ENCODE results near the gene HOXA3. TPM values are rescaled to one million over a fixed set of nuclear protein-coding genes. Genes with fewer than 3 reads are reported as not detected.

HOXA3 gene
- total and polyA plus RNA-seq, 10 of the 15 experiments (the other 5 are each of a cell fraction or from before 2014, with no cell fraction given) = 0.05 TPM; not detected in 9

DNA sequence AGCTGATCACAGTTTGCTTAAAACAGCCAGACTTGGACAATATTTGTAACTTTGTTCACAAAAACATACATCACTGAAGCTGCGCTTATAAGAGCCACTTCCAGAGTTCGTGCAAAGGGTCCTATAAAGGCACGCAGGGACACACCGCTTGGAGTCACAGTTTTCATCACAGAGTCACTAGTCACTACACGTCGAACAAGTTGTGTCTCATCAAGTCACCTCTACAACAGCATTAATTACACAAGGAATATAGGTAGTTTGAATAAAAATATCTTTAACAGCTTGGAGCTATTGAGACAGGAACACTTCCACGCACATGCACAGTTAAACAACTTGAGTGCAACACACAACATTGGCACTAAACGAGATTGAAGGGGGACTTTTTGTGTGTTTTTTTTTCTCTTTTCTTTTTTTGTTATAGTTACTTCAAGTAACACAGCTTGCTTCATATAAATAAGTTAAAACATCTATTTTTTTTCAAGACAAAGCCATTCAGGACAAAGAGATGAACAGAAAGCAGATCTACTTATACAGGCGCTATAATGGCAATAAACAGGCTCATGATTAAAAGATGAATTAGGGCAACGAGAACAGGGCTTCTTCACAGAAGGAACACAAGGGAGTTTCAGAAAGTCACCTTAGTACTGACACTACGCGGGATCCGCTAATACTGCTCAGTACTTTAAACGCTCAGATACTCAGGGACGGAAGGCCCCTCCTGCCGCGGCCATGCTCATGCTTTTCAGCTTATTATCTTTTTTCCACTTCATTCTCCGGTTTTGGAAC is 11.1 kb downstream of the HOXA3 start (continued):
- no peak for TF ChIP-seq STAT1 (conservative IDR thresholded peaks at IDR 0.05)

DNA sequence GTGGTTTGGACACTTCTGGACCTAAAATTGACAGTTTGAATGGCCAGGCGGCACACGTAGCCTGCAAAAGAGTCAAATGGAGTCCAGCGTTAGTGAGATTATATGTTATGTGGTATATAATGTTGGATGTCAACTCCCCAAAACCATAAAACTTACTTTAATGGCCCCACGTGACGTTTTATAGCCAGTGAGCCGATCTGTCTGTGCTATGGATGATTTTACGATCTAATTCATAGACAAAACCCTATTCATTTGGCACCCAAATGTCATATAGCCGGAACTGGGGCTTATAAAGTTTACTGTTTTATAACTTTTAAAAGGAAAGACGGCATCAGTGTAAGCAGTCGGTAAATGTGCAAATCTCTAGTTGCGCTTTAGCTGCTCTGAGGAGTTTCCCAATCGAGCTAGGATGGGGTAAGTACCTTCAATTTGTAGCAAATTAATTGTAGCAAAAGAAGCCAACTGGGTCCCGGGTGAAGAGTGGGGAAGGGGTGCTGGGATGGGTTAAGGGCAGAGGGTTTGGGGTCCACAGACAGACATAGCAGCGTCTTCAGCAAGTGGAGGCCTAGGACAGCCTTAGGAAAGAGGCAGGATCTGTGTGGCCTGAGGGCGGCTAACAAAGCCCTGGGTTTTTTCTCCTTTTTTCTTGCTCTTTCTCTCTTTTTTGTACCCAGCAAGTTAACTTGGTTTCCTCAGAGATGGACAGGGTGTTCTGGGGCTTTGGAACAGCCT is 12.1 kb downstream of the HOXA3 start:
- ChIA-PET SMC1A (ENCODE audit: uncharacterized antibody, unreplicated experiment) (interaction anchor here (1.7 kb wide), 1 partner anchor 10 kb away, joined by 8 read pairs; no protein-coding TSS in a partner anchor), POLR2A (no interaction called here), CTCF (no interaction called here), RAD21 (ENCODE audit: unreplicated experiment) (no interaction called here)
- Histone ChIP-seq H2AFZ (ENCODE audit: control insufficient read depth, low read depth, low read length) (no peak overlapping the region), H3K27me3 (replicated peaks in 1 of 2; ENCODE audit: control insufficient read depth in 2 of 2, insufficient read depth in 2 of 2, low read length in 1 of 2) (peaks cover 0 to 7% of the 10 kb centered on the region in 2 experiments; a peak in 2 of 4 replicates), H4K20me1 (ENCODE audit: control insufficient read depth, insufficient read depth) (no peaks in the 10 kb centered on the region), H3K9ac (ENCODE audit: control insufficient read depth, insufficient read depth, low read length) (no peak overlapping the region), H3K79me2 (ENCODE audit: control insufficient read depth, insufficient read depth, low read length) (no peaks in the 10 kb centered on the region), H3K27ac (ENCODE audit: control insufficient read depth, insufficient read depth) (no peak overlapping the region), H3K4me1 (ENCODE audit: control insufficient read depth, insufficient read depth, low read length) (no peaks in the 10 kb centered on the region; the same call in 1 of the 2 replicates), H3K4me3 (no peak overlapping the region), H3K36me3 (ENCODE audit: control insufficient read depth in 2 of 2, insufficient read depth in 2 of 2, low read length in 1 of 2) (no peaks in the 10 kb centered on the region), H3K9me3 (replicated peaks; ENCODE audit: control insufficient read depth, insufficient read depth, low read length) (no peaks in the 10 kb centered on the region; the same call in 2 of the 3 replicates), H3K4me2 (ENCODE audit: control insufficient read depth, insufficient read depth) (no peak overlapping the region)
- BruUV-seq (replicated peaks) = no TSS peak
- FAIRE-seq (no peak), ATAC-seq (no peak), DNase-seq (ENCODE audit: low read depth, low spot score) (no peak)
- in situ Hi-C loops (cut with MboI) (no loop called here), intact Hi-C loops (cut with micrococcal nuclease; ENCODE audit: unreplicated experiment) (no loop called here)
- WGBS (ENCODE audit: insufficient coverage, insufficient replicate concordance, low lambda C conversion rate, missing lambda C conversion rate) = 62% methylated on average over 15 of the region's 15 CpGs
- no peak for TF ChIP-seq RAD21 (IDR thresholded peaks at IDR 0.05; ENCODE audit: insufficient read depth, low read depth, low read length)
- no peak for TF ChIP-seq SMAD1 (IDR thresholded peaks at IDR 0.05; ENCODE audit: low read depth, partially characterized antibody)
- no peak for TF ChIP-seq NR2C2 (IDR thresholded peaks at IDR 0.05; ENCODE audit: borderline replicate concordance, control insufficient read depth, insufficient read length, low read depth)
- TF ChIP-seq GATAD2B (conservative IDR thresholded peaks at IDR 0.05; ENCODE audit: low read depth) = no peak
- TF ChIP-seq POU2F2 (IDR thresholded peaks at IDR 0.05; ENCODE audit: borderline replicate concordance, low read depth, low read length) = no peak
- TF ChIP-seq ZNF384 (IDR thresholded peaks at IDR 0.05; ENCODE audit: borderline replicate concordance, low read depth, low read length) = no peak
- no peak for TF ChIP-seq KAT2A (conservative IDR thresholded peaks at IDR 0.05; ENCODE audit: control insufficient read depth, low read depth, low read length)
- no peak for TF ChIP-seq POLR2A (IDR thresholded peaks at IDR 0.05; ENCODE audit: low read depth, low read length)
- TF ChIP-seq CBFB (IDR thresholded peaks at IDR 0.05; ENCODE audit: low read depth) = no peak
- TF ChIP-seq ZNF622 (IDR thresholded peaks at IDR 0.05) = no peak
- no peak for TF ChIP-seq PAX5 (IDR thresholded peaks at IDR 0.05; ENCODE audit: borderline replicate concordance, low read depth, low read length)
- no peak for TF ChIP-seq NFXL1 (IDR thresholded peaks at IDR 0.05; ENCODE audit: borderline replicate concordance)
- TF ChIP-seq NR2F1 (conservative IDR thresholded peaks at IDR 0.05) = no peak
- TF ChIP-seq CHD4 (IDR thresholded peaks at IDR 0.05) = no peak
- no peak for TF ChIP-seq ZSCAN29 (IDR thresholded peaks at IDR 0.05)
- TF ChIP-seq, protein P1, sequence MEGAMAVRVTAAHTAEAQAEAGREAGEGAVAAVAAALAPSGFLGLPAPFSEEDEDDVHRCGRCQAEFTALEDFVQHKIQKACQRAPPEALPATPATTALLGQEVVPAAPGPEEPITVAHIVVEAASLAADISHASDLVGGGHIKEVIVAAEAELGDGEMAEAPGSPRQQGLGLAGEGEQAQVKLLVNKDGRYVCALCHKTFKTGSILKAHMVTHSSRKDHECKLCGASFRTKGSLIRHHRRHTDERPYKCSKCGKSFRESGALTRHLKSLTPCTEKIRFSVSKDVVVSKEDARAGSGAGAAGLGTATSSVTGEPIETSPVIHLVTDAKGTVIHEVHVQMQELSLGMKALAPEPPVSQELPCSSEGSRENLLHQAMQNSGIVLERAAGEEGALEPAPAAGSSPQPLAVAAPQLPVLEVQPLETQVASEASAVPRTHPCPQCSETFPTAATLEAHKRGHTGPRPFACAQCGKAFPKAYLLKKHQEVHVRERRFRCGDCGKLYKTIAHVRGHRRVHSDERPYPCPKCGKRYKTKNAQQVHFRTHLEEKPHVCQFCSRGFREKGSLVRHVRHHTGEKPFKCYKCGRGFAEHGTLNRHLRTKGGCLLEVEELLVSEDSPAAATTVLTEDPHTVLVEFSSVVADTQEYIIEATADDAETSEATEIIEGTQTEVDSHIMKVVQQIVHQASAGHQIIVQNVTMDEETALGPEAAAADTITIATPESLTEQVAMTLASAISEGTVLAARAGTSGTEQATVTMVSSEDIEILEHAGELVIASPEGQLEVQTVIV (IDR thresholded peaks at IDR 0.05; ENCODE audit: borderline replicate concordance, partially characterized antibody) = no peak
- TF ChIP-seq ZNF217 (IDR thresholded peaks at IDR 0.05) = no peak
- TF ChIP-seq MEF2B (IDR thresholded peaks at IDR 0.05; ENCODE audit: partially characterized antibody, poor library complexity, severe bottlenecking) = no peak
- no peak for TF ChIP-seq TAF1 (IDR thresholded peaks at IDR 0.05; ENCODE audit: borderline replicate concordance, low read depth, low read length)

Measured in GM12878 (cell line).